Coronary artery (tissue), 2 donors: ENCODE measurements around the gene MCFD2.

Experiments
- DNase-seq: peaks from one replicate; pipeline ENCODE4 v3.0.0-alpha.2; 2017; ENCODE audit warnings: low spot score
- H3K27ac ChIP-seq, 2 donors: fragments of 200-600 bp; sonication (generic); one replicate each; pipeline ENCODE4 v1.5.1; 2016 to 2019
- H3K4me3 ChIP-seq: fragments of 200-600 bp; sonication (generic); 2 replicates; pipeline ENCODE4 v1.5.1; 2016; ENCODE audit warnings: mild to moderate bottlenecking, moderate library complexity
- CTCF ChIP-seq: fragments of 200-600 bp; sonication (generic); IDR thresholded peaks from one replicate; pipeline ENCODE4 v1.5.1; 2019; ENCODE audit warnings: antibody characterized with exemption

The MCFD2 gene

GRCh38 chr2:46915281-46915810, at the start of gene MCFD2:
MCFD2 (minus strand) TSS chr2:46915806; CDS start chr2:46909171, 6,635 bp downstream.
- peak within 1 kb of the TSS; percentile 86 for H3K4me3 ChIP-seq
- DNase-seq: peak; percentile 88
- peak within 1 kb of the TSS; percentile 96 to 100 for H3K27ac ChIP-seq
- TF ChIP-seq CTCF: no peak

GRCh38 chr2:46964835-46965560, 49.4 kb upstream of the MCFD2 start:
- peak overlapping the region; percentile 28 to 81 for H3K27ac ChIP-seq
- H3K4me3 ChIP-seq: no peak overlapping the region
- TF ChIP-seq CTCF: no peak
- no peak for DNase-seq

GRCh38 chr2:46963941-46964673, 48.5 kb upstream of the MCFD2 start:
- DNase-seq: no peak
- TF ChIP-seq CTCF: no peak
- Histone ChIP-seq H3K27ac (peak overlapping the region; percentile 28 to 81), H3K4me3 (no peak overlapping the region)

GRCh38 chr2:46963210-46963609, 47.6 kb upstream of the MCFD2 start:
- DNase-seq: no peak
- Histone ChIP-seq H3K4me3 (no peak overlapping the region), H3K27ac (peak overlapping the region in 1 of 2 donors; percentile 81)
- TF ChIP-seq CTCF: no peak

- no peak for TF ChIP-seq CTCF
- H3K27ac ChIP-seq: peak overlapping the region in 1 of 2 donors; percentile 81
- DNase-seq: no peak
- H3K4me3 ChIP-seq: no peak overlapping the region
Measured at GRCh38 chr2:46962751-46963150, 47.1 kb upstream of the MCFD2 start.

GRCh38 chr2:46960618-46961017, 45.0 kb upstream of the MCFD2 start:
- Histone ChIP-seq H3K4me3 (no peak overlapping the region), H3K27ac (no peak overlapping the region)
- no peak for TF ChIP-seq CTCF
- no peak for DNase-seq
